WI38 (cell line): ENCODE data around the gene SVEP1.

Experiments
- H3K4me3 ChIP-seq: 2 replicates; pipeline ENCODE4 v1.5.1; 2011; ENCODE audit warnings: low read depth, mild to moderate bottlenecking, control low read depth, low read length
- CTCF ChIP-seq: IDR thresholded peaks from 2 replicates; pipeline ENCODE4 v1.5.1; 2012; ENCODE audit warnings: low read depth, mild to moderate bottlenecking, control low read depth, low read length

Gene SVEP1

GRCh38 chr9:110338143-110338542, 241.4 kb downstream of the SVEP1 start:
- TF ChIP-seq CTCF = no peak
- no peak overlapping the region for H3K4me3 ChIP-seq

- H3K4me3 ChIP-seq = no peak within 1 kb of the TSS
- no peak for TF ChIP-seq CTCF
Observed at GRCh38 chr9:110337727-110338126, 241.8 kb downstream of the SVEP1 start, which contains the start of gene TXNDC8. TXNDC8 (minus strand) TSS chr9:110337863.

GRCh38 chr9:110336363-110336762, 243.2 kb downstream of the SVEP1 start:
- TF ChIP-seq CTCF = no peak
- no peak overlapping the region for H3K4me3 ChIP-seq

GRCh38 chr9:110334871-110335270, 244.7 kb downstream of the SVEP1 start:
- H3K4me3 ChIP-seq = no peak overlapping the region
- TF ChIP-seq CTCF = no peak

- TF ChIP-seq CTCF = no peak
- no peak overlapping the region for H3K4me3 ChIP-seq
Observed at GRCh38 chr9:110334183-110334582, 245.4 kb downstream of the SVEP1 start.

- H3K4me3 ChIP-seq = no peak overlapping the region
- TF ChIP-seq CTCF = no peak
Observed at GRCh38 chr9:110332766-110333165, 246.8 kb downstream of the SVEP1 start.

GRCh38 chr9:110330484-110331105, 248.9 kb downstream of the SVEP1 start:
- no peak for TF ChIP-seq CTCF
- no peak overlapping the region for H3K4me3 ChIP-seq
